ENCODE measurements around the gene LAMTOR4. TPM values are rescaled to one million over a fixed set of nuclear protein-coding genes. Genes with fewer than 3 reads are reported as not detected.

LAMTOR4 gene
- polyA plus RNA-seq, 1 donor (not counting 4 experiments of a cell fraction or from before 2014, with no cell fraction given), result 99.2 TPM

GRCh38 chr7:100147278-100147677 lies 1.4 kb upstream of the LAMTOR4 start:
- TF ChIP-seq CTCF (optimal IDR thresholded peaks at IDR 0.05 in 1 of 3, IDR thresholded peaks at IDR 0.05 in 1 of 3, conservative IDR thresholded peaks at IDR 0.05 in 1 of 3; ENCODE audit: extremely low read depth in 1 of 3, insufficient read depth in 2 of 3, low read length in 3 of 3) (no peak), EZH2 (IDR thresholded peaks at IDR 0.05; ENCODE audit: low read length) (no peak)
- no peaks in the 10 kb centered on the region for H3K9me1 ChIP-seq (ENCODE audit: control insufficient read depth, extremely low read depth, insufficient read depth, low read length)
- DNase-seq (ENCODE audit: low read depth, low spot score) (no peak), FAIRE-seq (no peak)
- no peaks in the 10 kb centered on the region for H3K9me3 ChIP-seq (ENCODE audit: control insufficient read depth, low read depth, low read length)
- H3K4me2 ChIP-seq (ENCODE audit: control insufficient read depth, extremely low read depth, insufficient read depth, low read depth, low read length), result no peak overlapping the region
- H3K27me3 ChIP-seq (ENCODE audit: control insufficient read depth, extremely low read depth, insufficient read depth, low read length), result no peaks in the 10 kb centered on the region
- no peak overlapping the region for H3K4me3 ChIP-seq (ENCODE audit: control insufficient read depth in 2 of 3, extremely low read depth in 1 of 3, insufficient read depth in 2 of 3, low read depth in 1 of 3, low read length in 3 of 3)
- H3K27ac ChIP-seq (ENCODE audit: control insufficient read depth, insufficient read depth, low read length), result no peak overlapping the region
- H2AFZ ChIP-seq (ENCODE audit: control insufficient read depth, low read length), result no peak overlapping the region
- peaks cover 15% of the 10 kb centered on the region for H3K79me2 ChIP-seq (ENCODE audit: control insufficient read depth, insufficient read depth, low read length)
- no peaks in the 10 kb centered on the region for H4K20me1 ChIP-seq (ENCODE audit: control insufficient read depth, extremely low read depth, insufficient read depth, low read length)
- dilution Hi-C loops (cut with MboI; ENCODE audit: extremely low pct_ligation_motif_present, low sequenced_read_pairs), result no loop called here
- peaks cover 18% of the 10 kb centered on the region for H3K4me1 ChIP-seq (ENCODE audit: control insufficient read depth, extremely low read depth, insufficient read depth, low read length)
- no peaks in the 10 kb centered on the region for H3K36me3 ChIP-seq (ENCODE audit: control insufficient read depth in 2 of 2, extremely low read depth in 1 of 2, insufficient read depth in 2 of 2, low read length in 2 of 2)
- no peak overlapping the region for H3K9ac ChIP-seq (ENCODE audit: control insufficient read depth, extremely low read depth, insufficient read depth, low read length)

GRCh38 chr7:100148225-100148558 lies 526 bp upstream of the LAMTOR4 start:
- FAIRE-seq, result no peak
- H3K9me1 ChIP-seq (ENCODE audit: control insufficient read depth, extremely low read depth, insufficient read depth, low read length), result no peaks in the 10 kb centered on the region
- H3K4me1 ChIP-seq (ENCODE audit: control insufficient read depth, extremely low read depth, insufficient read depth, low read length), result peaks cover 18% of the 10 kb centered on the region
- H3K4me3 ChIP-seq (ENCODE audit: control insufficient read depth in 2 of 3, extremely low read depth in 1 of 3, insufficient read depth in 2 of 3, low read depth in 1 of 3, low read length in 3 of 3), result peak overlapping the region; percentile 26 to 75 (median 55)
- no peaks in the 10 kb centered on the region for H3K9me3 ChIP-seq (ENCODE audit: control insufficient read depth, low read depth, low read length)
- no peak for DNase-seq (ENCODE audit: low read depth, low spot score)
- dilution Hi-C loops (cut with MboI; ENCODE audit: extremely low pct_ligation_motif_present, low sequenced_read_pairs), result no loop called here
- peaks cover 15% of the 10 kb centered on the region for H3K79me2 ChIP-seq (ENCODE audit: control insufficient read depth, insufficient read depth, low read length)
- H4K20me1 ChIP-seq (ENCODE audit: control insufficient read depth, extremely low read depth, insufficient read depth, low read length), result no peaks in the 10 kb centered on the region
- peak overlapping the region; percentile 78 for H3K9ac ChIP-seq (ENCODE audit: control insufficient read depth, extremely low read depth, insufficient read depth, low read length)
- H3K4me2 ChIP-seq (ENCODE audit: control insufficient read depth, extremely low read depth, insufficient read depth, low read depth, low read length), result peak overlapping the region; percentile 89
- no peak for TF ChIP-seq EZH2 (IDR thresholded peaks at IDR 0.05; ENCODE audit: low read length)
- no peak for TF ChIP-seq CTCF (optimal IDR thresholded peaks at IDR 0.05 in 1 of 3, IDR thresholded peaks at IDR 0.05 in 1 of 3, conservative IDR thresholded peaks at IDR 0.05 in 1 of 3; ENCODE audit: extremely low read depth in 1 of 3, insufficient read depth in 2 of 3, low read length in 3 of 3)
- H3K27ac ChIP-seq (ENCODE audit: control insufficient read depth, insufficient read depth, low read length), result peak overlapping the region; percentile 63
- H3K36me3 ChIP-seq (ENCODE audit: control insufficient read depth in 2 of 2, extremely low read depth in 1 of 2, insufficient read depth in 2 of 2, low read length in 2 of 2), result no peaks in the 10 kb centered on the region
- H3K27me3 ChIP-seq (ENCODE audit: control insufficient read depth, extremely low read depth, insufficient read depth, low read length), result no peaks in the 10 kb centered on the region
- H2AFZ ChIP-seq (ENCODE audit: control insufficient read depth, low read length), result peak overlapping the region; percentile 84

Data from keratinocyte (primary cell).